ENCODE data around the gene BBLN. TPM values are rescaled to one million over a fixed set of nuclear protein-coding genes. Genes with fewer than 3 reads are reported as not detected.
A peak's percentile ranks its signal among the peaks of the same experiment; 100 is the strongest.
"Not testable (repeated sequence)": the region's sequence is repeated elsewhere in the genome, so short reads cannot be mapped to it uniquely, and the experiment has no call there.

BBLN gene
- total RNA-seq, 1 donor from 2014 or later: 26.3 TPM

GRCh38 chr9:128124451-128124850 is 35.6 kb upstream of the BBLN start:
- no peak for DNase-seq (ENCODE audit: low read depth in 2 of 2)

GRCh38 chr9:128124873-128125579 is 35.0 kb upstream of the BBLN start:
- peak in 1 of 2 donors; percentile 66 for DNase-seq (ENCODE audit: low read depth in 2 of 2)

- DNase-seq (ENCODE audit: low read depth in 2 of 2): no peak
These were observed 34.3 kb upstream of the BBLN start for GRCh38 chr9:128125580-128126354.

- DNase-seq (ENCODE audit: low read depth in 2 of 2): peak; percentile 67 to 86
These were observed 32.5 kb upstream of the BBLN start, which contains the start of gene PTGES2 for GRCh38 chr9:128127568-128127989. Gene PTGES2 (minus strand): TSS chr9:128127729. CDS start chr9:128127717, 12 bp downstream.

DNA sequence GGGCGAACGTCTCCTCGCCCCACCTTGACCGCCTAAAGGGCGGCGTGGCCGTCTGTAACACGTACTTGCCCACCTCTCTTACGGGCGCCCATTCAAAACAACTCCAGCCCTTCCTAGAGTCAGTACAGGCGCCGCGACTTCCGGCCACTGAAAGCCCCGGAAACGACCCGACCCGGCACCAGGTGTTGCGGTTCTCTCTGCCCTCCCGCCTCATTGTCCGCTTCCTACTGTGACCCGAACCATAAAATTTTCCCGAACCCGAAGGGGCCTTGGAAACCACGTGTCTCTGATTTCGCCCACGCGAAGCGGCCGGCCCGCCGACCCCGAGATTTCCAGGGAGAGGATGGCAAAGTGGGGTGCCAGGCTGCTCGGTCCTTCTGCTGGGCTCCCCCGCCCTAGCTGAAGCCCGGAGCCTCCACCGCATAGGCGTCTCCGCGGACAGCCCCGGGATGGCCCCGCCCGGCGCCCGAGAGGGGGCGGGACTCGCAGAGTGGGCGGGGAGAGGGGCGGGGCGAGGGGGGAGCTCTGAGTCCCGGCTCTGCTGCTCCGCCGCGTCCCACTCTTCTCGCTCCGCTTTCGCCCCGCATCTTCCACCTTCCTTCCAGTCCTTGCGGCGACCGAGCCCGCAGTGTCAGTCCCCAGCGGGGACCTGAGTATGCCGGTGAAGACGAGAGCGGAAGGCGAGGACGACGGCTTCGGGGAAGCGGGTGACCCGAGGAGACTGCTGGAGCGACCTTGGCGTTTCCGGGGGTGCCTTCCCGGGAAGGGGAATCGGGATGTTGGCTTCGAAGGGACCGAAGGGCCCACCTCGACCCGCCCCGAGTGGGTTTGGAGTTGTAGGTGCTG is 31.9 kb upstream of the BBLN start:
- peak; percentile 79 to 88 for DNase-seq (ENCODE audit: low read depth in 2 of 2)

GRCh38 chr9:128128836-128129590 is 31.1 kb upstream of the BBLN start:
- no peak for DNase-seq (ENCODE audit: low read depth in 2 of 2)

DNA sequence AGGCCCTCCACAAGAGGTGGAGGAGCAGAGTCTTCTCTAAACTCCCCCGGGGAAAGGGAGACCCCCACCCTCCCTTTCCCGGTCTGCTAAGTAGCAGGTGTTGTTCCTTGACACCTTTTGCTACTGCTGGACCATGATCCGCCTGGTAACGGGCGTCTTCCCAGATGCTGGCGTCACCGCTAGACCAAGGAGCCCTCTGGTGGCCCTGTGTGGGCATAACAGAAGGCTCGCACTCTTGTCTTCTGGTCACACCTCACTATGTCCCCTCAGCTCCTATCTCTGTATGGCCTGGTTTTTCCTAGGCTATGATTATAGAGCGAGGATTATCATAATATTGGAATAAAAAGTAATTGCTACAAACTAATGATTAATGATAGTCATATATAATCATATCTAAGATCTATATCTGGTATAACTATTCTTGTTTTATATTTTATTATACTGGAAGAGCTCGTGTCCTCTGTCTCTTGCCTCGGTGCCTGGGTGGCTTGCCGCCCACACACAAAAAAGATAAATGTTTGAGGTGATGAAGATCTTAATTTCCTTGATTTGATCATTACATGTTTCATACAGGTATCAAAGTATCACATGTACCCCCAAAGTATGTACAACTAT is 30.0 kb upstream of the BBLN start:
- DNase-seq (ENCODE audit: low read depth in 2 of 2): not testable (repeated sequence)

DNA sequence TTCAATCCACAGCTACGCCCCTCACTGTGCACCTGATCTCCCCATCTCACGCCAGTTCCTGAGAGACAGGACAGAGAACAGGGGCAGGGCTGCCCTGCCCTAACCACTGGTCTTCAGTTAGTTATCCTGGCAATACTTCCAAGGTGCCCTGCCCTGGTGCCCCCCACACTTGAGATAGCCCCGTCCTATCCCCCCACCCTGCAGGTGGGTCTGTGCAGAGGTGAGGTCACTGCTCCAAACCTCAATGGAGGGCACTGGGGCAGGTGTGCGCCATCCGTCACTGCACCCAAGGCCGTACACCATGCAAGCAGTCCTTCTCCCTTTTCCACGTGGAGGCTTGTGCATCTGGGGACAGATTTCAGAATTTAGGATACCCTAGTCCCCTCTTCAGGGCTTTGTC is 29.4 kb upstream of the BBLN start:
- DNase-seq (ENCODE audit: low read depth in 2 of 2): not testable (repeated sequence)

- DNase-seq (ENCODE audit: low read depth in 2 of 2): not testable (repeated sequence)
These were observed 28.7 kb upstream of the BBLN start for GRCh38 chr9:128131346-128131745.

DNA sequence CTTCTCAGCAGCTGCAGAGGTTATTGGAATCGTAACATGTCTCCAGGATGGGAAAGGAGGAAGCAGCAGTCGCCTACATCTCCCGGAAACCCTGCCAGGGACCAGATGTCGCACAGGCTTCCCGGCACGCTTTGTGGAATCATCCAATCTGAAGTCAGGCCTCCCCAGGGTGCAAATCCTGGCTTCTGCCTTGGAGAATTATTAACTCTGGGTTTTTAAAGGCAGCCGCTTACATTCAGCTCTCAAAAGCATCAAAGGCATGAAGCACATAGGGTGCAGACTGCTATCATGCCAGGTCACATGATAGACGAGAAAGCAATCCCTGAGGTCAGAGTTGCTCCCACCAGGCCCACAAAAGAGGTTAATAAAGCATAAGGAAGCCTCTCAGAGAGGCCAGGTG is 27.9 kb upstream of the BBLN start:
- DNase-seq (ENCODE audit: low read depth in 2 of 2): not testable (repeated sequence)

GRCh38 chr9:128135561-128135960 is 24.5 kb upstream of the BBLN start:
- not testable (repeated sequence) for DNase-seq (ENCODE audit: low read depth in 2 of 2)

DNA sequence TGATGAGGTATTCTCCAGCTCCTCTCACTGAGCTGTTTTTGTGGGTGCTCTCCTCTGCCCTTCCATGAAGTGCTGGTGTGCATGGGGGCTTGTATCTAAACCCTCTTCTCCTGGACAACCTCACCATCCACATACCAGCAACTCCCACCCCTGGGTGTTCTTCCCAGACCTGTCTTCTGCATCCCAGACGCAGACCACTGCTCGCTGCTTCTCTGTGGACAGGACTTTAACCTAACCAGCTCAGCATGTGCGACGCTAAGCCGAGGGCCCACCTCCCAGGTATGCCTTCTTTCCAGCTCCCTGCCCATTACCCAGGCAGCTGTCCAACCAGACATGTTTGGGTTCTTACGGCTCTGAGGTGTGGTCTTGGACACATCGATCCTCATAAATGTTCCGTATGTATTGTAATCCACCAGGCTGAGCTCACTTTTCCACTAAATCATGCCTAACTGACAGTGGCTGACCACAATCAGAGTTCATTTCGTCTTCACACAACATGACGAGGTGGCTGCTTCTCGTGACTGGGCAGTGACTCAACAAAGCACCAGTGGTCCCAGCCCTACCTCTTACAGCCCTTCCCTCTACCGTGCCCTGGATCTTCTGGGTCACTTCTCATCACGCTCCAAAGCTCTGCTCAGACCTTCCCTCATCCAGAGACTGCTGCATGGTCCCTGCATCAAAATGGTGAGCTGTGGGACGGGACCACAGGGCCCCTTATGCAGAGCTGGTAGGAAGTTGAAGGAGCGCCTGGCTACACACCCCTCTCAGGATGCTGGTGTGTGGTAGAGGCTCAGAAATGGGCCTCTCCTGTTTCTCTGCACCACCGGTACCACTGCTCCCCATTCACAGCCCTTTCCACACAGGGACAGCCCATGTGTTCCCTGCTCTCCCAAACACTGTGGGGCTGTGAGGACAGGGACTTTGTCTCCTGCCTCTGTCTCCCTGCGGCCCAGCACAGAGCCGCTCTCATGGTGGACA is 23.0 kb upstream of the BBLN start:
- no peak for DNase-seq (ENCODE audit: low read depth in 2 of 2)

DNA sequence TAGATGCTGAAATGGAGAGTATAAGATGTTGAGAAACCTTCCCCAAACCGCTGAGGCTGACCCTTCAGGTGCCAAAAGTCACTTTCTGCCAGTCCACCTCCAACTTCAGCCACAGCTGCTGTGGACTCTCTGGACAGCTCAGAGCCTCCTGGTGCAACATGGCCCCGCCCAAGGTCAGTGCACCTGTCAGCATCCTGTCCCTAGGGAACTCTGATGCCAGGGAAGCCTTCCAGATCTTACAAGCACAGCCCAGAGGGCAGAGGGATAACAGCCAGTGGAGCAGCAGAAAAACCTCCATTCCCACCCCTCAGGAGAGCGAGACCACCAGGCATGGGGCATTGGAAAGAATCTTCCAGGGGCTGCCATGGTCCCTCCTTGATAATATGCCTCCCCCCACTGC is 22.1 kb upstream of the BBLN start:
- DNase-seq (ENCODE audit: low read depth in 2 of 2): no peak

DNA sequence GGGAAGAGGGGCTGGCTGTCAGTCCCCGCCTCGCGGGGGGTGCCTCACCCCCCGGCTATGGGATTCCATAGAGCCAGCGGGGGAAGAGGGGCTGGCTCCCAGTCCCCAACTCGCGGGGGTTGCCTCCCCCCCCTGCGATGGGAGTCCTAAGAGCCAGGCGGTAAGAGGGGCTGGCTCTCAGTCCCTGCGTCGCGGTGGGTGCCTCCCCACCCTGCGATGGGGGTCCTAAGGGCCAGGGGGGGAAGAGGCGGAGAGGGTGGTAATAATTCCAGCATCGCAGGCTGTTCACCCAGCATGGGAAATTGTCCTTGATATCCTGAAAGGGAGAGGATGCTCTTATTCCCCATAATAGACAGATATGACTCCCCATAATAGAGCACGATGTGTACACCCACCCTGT is 20.4 kb upstream of the BBLN start:
- DNase-seq (ENCODE audit: low read depth in 2 of 2): no peak

- no peak for DNase-seq (ENCODE audit: low read depth in 2 of 2)
These were observed 18.5 kb upstream of the BBLN start for GRCh38 chr9:128141604-128142003.

- no peak for DNase-seq (ENCODE audit: low read depth in 2 of 2)
These were observed 18.0 kb upstream of the BBLN start for GRCh38 chr9:128142061-128142460.

DNA sequence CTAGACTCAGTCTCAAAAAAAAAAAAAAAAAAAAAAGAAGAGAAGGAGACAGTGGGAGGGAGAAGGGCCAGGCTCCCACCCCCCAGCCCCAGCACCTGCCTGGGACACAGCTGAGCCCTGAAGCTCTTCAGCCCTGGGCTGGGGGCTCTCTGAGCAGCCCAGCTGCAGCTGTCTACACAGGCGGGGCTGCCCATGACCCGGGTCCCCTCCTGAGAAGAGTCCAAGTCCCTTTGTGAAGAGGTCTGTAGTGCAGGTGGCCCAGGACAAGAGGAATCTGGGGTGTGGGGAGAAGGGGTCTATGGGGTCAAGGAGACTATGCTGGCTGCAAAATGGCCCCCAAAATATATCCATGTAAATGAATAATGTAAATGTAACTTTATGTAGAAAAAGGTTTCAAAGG is 17.5 kb upstream of the BBLN start:
- no peak for DNase-seq (ENCODE audit: low read depth in 2 of 2)

DNA sequence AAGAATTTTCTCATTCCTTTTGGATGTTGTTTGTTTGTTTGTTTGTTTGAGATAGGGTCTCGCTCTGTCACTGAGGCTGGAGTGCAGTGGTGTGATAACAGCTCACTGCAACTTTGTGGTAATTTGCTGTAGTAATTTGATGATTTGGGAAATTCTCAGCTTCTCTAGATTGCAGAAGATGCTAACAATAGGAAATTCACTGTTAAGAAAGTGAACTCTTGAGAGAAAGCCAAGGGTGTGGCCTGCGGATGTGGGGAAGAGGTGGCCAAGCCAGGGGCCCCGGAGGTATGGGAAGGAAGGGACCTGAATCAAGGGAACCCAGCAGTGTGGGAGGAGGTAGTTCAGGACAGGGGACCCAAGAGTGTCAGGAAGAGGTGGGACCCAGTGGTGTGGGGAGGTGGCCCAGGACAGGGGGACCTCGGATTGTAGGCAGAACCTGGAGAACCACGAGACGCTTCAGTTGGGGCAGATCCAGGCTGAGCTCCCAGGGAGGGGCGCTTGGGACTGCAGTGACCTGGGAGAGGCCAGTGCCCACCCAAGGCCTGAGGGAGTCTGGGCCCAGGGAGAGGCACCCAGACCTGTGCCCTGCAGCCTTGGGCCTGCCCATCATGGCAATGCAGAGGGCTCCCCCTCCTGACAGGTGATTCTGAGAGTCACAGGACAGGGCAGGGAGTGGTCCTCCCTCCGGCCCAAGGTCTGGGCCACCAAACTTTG is 16.4 kb upstream of the BBLN start:
- no peak for DNase-seq (ENCODE audit: low read depth in 2 of 2)

Measured in dermis microvascular lymphatic vessel endothelial cell (primary cell).